Skin of body (tissue), 2 donors: Measurements from ENCODE around the gene PAX5. TPM values are rescaled to one million over a fixed set of nuclear protein-coding genes. Genes with fewer than 3 reads are reported as not detected.

Experiments used
- DNase-seq: peaks from one replicate; lab custom pipeline; 2025; lab: John Stamatoyannopoulos, UW
- total RNA-seq: library from RNA; depleted of rRNA; stranded (reverse); fragments of >200 nt; gene quantifications from one replicate; pipeline ENCODE4 v1.2.3, GENCODE V29; 2014

Gene PAX5
- total RNA-seq, 1 donor from 2014 or later = 0.30 TPM

DNA sequence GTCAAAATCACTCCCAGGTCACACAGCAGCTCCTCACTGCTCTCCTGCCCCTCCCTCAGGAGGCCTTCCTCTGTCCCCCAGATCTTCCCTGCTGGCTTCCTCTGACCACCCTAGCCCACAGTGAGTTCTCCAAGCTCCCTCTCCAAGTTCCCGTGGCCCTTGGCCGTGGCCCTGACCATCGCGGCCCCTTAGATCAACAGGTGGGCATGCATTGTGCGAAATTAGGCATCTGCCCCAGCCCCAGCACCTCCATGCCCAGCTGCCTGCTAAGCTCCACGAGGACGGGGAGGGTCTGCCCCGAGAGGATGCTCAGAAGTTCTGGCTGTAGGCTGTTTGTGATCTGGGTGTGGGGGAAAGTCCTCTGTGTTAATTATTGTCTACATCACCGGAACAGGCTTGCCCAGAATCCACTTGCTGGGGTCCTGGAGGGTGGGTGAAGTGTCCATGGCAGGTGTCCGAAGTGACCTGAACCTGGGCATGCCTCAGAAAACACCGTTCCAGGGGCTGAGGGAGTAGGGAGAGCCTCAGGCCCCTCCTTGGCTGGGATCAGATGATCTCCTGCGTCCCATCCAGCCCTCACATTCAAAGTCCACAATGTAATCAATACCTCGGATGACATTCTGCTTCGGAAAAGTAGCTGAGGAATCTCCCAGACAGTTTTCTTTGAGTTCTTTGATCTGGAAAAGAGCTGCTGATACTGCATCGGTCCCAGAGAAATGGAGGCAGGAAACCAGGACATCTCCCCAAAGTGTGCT, 194.8 kb downstream of the PAX5 start:
- DNase-seq = no peak

DNA sequence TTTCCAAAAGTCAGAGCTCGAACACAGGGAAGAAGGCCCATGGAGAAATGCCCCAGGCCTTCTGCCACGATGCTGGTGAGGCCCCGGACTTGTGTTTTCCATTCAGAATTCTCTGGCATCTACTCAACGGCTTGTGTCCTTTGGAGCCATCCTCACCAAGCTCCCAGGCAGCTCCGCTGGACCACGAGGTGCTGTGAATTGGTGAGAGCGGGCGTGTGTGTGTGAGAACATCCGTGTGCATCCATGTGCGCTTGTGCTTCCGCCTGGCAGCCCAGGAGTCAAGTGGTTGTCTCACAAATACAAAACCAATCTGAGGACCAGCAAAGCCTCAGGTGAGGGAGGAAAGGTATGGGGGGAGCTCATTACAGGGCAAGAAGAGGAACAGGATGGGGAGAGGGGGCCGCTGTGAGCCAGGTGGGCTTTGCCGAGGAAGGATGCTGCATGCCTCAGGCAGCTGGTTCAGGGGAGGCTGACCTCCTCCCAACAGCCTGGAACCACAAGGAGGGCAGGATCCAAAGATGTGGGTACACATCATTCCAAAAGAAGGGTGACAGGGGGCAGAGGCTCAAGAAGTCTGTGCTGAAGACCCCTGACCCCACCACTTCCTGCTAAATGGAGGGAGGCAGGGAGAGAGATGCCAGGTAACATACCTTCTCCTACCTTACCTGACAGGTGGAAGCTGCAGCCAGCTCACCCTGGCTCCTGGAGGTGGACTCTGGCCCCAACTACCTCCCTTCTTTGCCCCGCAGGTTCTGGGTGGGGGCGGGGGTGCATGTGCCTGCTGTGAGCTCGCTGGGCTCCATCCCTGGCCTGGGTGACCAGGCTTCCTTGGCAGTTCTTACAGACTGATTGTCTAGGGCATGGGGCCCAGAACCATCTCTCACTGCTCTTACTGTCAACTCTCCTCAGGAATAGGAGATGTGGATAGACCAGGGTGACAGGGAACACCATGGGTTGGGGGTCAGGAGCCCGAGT, 196.3 kb downstream of the PAX5 start:
- no peak for DNase-seq

DNA sequence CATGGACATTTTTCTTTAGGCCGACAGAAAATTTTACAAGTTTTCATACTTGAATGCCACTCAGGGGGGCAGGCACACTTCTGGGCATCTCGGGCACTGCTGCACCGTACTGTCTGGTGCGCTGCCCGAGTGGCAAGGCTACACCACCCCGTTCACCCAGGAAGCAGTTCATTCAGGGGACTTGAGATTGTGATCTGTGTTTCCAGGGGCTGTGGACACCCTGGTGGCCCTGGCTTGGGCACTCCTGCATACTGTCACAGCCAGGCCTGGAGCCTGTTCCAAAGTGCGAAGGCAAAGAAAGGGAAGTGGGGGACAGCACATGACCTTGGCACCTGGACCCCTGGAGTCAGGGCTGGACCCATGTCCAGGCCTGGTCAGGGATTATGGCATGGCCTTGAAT, 197.6 kb downstream of the PAX5 start:
- DNase-seq = no peak

DNA sequence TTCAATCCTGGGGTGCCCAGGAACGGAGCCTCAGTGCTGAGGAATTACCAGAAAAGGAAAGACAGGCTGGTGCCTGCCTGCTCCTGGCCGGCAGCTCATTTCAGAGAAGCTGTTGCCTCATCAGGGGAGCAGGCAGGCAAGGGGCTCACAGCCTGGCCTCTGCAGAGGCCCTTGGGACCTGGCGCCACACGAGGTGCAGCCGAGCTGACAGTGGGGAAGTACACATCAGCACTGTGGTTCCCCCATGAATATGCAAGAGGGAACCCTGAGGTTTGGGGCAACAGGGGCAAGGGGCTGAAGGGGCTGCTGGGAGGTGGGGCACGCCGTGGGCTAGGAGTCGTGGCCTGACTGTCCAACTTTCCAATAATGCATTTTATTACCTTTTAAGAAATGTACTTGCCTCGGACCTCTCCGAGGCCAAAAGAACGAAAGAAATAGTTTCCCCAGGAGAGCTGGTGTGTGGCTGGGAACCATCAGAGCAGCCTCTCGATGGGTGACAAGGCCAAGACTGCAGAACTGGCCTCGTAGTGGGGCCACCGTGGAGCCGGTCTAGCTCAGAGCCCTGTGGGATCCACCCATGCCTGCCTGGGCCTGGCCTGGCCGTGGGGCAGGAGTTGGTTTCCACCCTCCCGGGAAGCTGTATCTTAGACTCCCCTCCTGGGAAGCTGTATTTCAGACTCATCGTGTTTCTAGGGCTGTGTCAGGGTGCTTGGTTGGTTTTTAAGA, 198.6 kb downstream of the PAX5 start:
- no peak for DNase-seq

DNA sequence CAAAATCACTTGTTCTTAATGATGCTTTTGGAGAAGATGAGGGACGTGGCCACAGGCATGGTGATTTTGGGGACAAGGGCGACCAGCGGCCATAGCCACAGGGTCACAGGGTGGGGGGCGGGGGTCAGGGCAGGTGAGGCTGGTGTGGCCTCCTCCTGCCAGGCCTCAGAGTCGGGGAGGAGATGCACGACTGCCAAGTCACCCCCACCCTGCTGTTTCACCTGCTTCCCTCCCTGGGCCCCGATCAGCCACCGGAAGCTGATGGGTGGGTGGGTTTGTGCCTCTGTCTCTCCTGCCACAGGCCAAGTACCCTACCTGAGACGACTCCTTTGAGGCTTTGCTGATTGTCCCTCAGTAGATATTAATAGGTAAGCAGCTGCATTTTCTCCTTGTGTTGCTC, 199.3 kb downstream of the PAX5 start:
- no peak for DNase-seq

DNA sequence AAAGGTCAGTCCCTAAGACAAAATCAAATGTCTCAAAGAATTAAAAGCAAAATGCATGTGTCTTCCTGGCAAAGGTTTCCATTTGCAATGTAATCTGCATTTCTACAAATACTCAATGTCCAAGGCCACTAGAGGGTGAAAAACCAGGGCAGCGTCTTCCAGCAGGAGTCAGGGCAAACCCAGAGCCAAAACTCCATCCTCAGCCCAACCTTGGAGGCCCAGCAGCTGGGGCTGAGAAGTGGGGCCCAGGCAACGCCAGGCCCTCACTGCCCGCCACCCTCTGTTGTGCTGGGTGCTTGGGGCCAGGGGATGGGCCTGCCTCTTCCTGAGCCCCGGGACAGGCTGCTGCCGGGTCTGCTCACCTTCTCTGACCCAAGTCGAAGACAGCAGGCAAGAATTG, 200.1 kb downstream of the PAX5 start:
- DNase-seq = no peak

DNA sequence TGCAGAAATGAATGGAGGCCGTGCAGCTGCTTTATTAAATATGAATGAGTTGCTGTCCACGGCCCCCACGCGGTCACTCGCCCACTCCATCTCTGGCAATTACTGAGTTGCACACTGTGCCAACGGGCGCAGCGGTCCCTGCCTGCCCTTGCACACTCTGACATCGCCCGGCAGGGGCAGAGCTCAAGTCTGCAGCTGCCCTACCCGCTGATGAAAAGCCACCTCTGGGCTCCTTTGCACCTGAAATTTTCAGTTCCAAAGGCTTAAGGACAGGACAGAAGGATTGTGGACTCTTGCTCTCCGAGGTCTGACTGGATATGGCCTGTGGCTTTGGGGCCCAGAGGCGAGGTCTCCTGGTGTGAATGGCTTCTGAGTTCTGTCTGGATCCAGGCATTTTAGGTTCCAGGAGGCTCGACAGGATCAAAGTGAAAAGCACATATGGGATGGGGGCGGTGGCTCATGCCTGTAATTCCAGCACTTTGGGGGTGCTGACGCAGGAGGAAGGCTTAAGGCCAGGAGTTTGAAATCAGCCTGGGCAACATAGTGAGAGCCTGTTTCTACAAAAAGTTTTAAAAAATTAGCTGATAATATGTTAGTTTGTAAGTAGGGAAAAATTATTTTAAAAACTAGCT, 201.8 kb downstream of the PAX5 start:
- no peak for DNase-seq

DNA sequence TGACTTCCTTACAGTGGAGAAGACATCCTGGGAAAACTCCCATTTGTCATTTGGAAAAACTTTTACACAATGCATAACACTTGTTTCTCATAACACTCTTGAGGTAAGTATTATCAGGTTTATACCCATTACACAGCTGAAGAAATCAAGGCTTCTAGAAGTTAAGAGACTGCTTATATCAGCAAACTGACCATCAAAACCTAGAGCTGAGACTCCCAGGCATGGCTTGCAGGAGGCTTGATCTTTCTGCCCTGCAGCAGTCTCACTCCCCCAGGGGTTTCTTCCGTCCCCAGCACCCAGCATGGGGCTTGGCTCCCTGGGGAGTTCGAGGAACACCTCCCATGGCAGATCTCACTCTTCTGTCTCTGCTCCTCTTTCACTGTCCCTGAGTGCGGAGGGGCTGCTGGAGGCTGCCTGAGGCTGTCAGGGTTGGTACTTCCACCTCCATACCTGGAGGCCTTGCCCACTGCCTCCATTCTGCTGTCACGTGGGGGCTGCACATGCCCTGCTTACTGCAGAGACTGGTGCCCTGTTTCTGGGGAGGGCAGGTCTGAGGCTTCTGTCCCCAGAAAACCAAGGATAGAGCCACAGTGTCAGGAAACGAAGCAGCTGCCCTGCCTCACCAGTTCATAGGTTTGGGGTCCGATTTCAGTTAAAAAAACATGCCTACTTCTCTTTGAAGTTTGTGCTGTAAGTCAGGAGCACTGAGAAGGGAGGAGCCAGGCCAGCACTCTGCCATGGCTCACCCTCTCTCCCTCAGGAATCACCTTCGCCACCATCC, 202.5 kb downstream of the PAX5 start:
- DNase-seq = no peak

DNA sequence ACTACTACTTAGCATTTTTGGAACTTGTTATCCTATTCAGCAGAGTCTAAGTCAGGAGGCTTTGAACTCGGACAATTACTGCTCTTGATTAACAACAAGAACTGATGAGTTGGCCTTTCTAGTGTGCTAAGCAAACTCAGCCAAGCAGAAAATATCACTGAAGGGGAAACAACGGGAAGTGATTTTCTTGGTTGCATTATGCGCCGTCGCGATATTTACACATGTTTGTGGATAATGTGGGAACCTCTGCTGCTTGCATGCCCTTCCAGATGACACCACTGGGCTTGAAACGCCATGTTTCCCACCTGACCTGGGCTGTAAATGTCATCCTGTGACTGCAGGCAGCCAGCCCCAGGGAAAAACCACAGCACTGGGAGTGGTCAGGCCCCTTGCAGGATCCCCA, 205.5 kb downstream of the PAX5 start:
- no peak for DNase-seq

DNA sequence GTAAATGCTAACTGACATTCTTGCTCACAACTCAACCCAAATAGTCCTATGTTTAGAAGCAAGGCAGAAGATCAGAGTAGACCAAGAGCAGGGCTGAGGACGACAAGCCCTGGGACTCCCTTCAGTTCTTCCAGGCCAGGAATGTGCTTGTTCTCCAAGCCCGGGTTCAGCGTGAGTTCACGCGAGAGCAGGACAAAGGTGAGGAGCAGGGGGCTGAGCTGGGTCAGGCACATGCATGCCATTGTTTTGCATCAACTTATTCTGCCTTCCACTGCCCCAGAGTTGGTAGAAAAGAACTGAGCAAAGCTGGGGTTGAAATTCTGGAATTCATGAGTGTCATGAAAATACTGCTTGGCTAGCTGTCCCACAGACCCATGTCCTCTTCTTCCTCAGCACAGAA, 206.5 kb downstream of the PAX5 start:
- DNase-seq = no peak

DNA sequence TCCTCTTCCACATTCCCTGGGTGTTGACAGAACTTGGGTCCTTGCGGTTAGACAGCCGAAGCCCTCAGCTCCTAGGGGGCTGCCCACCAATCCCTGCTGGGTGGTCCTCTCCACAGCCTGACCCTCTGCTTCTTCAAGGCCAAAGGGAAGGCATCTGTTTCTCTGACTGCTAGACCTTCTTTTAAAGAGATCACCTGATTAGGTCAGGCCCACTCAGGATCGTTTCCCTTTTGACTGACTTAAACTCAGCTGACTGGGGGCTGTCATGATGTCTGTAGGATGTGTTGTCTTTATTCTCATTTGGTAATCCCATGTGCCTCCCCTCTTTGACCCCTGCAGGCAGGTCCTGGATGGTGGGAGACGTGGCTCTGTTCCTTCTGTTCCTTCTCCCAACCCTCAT, 207.5 kb downstream of the PAX5 start:
- no peak for DNase-seq

DNA sequence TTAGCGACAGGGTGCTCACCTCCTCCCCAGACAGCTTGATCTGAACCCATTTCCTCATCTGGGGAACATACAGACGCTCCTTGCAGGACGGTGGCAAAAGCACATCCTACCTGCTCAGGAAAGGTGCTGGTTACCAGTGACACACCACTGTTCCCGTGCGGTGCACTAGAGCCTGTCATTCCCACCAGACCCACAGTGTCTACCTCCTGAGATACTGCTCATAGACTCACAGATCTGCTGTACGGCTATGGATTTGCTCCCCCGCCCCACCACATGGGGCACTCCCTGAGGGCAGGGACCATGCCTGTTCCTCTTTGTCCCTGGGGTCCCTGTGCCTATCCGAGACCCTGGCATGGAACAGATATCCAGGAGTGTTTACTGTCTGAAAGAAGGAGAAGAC, 208.9 kb downstream of the PAX5 start:
- no peak for DNase-seq

DNA sequence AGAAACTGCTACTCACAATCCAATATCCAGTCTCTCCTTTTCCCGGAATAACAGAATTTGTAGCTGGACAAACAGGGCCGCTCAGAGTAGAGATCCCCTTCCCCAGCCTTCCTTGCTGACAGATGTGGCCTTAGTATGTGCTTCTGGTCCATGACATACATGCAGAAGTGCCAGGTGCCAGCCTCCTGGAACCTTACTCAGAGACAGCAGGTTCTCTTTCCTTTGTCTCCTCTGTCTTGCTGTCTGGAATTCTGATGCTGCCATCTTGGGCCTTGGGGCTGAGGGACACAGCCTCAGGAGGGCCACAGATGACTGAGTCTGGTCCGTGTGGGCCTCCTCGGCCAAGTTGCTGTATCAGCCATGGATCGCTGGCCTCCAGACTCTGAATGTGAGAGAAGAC, 210.1 kb downstream of the PAX5 start:
- no peak for DNase-seq

DNA sequence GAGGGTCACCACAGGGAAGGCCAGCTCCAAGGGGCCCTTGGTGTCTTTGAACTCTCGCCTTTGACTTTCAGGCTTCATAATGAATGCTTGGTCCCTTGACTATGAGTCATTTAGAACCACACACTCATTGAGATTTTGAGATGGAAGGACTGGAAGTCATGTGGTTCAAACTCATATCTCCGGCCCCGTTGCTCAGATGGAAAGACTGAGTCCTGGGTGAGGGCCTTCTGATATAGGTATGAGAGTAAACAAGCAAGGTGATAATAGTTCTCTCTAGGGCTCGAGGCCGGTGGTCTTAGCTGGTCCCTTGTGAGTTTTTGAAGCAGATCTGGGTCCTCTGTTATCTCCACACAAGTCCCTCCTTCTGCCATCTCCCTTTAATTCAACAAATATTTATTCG, 210.6 kb downstream of the PAX5 start:
- DNase-seq = no peak

DNA sequence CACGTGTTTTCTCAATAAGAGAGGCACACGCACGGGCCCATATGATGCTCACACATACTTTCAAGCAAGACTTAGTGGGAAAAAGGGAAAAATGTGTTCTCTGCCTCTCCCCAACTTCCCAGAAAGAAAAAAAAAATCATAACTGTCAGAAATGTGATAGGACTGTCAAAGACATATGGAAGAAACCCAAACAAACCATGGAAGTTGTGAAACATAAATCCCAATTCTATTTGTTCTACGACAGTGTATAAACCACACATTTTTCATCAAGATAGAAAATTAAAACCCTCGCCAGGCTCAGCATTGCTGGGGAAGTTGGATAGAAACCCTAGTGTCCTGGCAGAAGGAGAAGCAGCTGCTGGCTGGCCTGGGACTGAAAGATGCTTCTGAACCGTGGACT, 211.9 kb downstream of the PAX5 start:
- DNase-seq = no peak

DNA sequence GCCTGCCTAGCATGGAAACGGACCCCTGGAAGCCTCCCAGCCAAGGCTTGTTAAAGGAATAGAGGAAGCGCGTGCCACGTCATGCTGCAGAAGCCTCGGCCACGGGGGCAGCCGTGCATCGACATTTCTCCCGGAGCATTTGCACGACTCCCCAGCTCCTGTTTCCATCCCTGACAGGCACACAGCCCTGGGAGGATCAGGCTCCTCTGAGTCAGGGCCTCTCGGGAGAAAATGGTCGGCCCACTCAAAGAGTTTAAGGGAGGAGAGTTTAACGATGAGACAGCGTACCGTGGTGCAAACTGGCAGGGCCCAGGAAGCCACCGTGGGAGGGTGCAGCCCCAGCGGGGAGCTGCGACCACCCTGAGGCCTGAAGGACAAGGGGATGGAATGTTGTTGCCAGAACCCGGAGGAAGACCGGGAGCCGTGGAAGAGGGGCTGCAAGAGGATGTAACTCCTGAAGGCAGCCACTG, 213.6 kb downstream of the PAX5 start:
- no peak for DNase-seq

DNA sequence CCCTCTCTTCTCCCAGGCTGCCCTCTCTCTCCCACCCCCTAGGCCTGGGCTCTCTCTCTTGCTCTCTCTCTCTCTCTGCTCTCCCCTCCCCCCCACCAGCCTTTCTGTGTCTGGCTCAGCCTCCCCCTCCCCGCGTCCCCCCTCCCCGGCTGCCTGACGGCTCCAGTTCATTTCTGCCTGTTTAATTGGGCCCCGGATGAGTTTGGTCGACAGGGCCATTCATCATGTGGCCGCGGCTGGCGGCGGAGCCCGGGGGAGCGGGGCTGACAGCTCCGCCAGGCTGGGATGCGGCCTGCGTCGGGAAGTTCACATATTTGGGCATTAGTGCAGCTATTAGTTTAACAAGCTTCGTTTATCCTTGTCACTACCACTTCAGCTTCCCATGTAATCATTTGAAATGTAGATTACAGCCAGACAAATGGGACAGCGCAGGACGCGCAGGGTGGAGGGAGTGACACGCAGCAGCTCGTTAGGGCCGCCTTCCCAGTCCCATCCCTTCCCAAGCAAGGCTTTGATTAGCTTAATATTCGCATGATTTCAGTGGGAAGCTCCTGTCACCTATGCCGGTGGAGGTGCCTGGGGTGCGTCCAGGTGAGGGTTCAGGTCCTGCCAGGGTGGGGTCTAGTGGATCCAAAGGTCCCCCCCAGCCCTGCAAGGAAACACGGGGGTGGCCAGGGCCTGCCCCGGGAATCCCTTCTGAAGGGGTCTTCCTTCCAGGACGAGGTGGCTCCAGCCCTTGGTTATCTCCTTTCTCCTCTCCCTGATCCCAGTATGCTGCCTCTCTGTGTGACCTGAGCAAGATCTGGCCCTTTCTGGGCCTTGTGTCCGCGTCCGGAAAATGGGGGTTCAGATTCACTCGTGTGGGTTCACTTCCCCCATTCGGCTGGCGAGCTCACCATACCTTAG, 214.8 kb downstream of the PAX5 start:
- no peak for DNase-seq

DNA sequence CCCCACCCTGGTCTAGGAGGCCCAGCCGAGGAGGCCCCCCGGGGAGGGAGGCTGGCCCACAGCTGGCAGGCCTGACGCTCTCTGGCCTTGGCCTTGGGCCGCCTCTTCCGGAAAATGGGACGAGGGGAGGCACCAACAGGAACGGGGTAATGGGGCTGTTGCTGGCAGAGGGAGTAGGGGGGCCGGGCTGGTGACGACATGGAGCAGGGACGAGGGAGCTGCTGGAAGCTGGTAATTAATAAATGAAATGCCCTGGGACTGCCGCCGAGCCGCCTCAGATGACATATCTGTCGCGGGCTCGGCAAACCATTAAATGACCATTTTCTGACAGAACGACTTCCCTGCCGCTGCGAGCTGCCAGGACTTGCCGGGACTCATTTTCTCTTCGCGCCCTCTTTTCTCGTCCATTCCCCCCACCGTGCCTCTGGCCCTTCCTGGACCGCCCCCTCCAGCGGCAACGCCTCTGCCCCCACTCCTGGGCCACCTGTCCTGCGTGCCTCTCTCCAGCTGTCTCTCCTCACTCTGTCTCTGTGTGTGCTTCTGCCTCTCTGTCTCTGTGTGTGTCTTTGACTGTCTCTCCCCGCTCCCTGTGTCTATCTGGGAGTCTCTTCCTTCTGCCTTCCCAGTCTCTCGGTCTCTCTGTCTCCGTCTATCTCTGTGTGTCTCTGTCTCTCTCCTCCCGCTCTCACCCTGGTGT, 215.7 kb downstream of the PAX5 start:
- no peak for DNase-seq
